ENCODE results near the gene ADA.

GRCh38 chr20:44603327-44603726 lies 48.2 kb downstream of the ADA start:
- TF ChIP-seq CTCF (IDR thresholded peaks at IDR 0.05) (no peak), POLR2AphosphoS5 (IDR thresholded peaks at IDR 0.05; ENCODE audit: insufficient read depth in 1 of 2, low read depth in 1 of 2) (no peak), POLR2A (IDR thresholded peaks at IDR 0.05) (no peak)
